ENCODE measurements around the gene PXK.

DNA sequence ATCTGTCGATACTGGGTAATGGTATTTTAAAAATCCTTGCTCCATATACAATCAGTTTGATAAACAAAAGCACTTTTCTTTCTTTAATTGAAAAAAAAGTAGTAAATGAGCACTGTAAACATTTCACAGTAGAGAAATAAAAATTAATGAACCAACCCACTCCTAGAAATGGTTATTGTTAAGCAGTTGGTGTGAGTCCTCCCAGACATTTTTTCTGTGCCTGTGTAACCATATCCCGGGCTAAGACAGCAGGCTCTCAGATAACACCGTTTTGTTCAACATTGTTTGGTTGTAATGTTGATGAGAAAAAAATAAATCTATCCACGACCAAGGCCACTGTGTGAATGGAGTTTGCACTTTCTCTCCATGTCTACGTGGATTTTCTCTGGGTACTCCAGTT lies 42.6 kb downstream of the PXK start:
- TF ChIP-seq, protein P1, sequence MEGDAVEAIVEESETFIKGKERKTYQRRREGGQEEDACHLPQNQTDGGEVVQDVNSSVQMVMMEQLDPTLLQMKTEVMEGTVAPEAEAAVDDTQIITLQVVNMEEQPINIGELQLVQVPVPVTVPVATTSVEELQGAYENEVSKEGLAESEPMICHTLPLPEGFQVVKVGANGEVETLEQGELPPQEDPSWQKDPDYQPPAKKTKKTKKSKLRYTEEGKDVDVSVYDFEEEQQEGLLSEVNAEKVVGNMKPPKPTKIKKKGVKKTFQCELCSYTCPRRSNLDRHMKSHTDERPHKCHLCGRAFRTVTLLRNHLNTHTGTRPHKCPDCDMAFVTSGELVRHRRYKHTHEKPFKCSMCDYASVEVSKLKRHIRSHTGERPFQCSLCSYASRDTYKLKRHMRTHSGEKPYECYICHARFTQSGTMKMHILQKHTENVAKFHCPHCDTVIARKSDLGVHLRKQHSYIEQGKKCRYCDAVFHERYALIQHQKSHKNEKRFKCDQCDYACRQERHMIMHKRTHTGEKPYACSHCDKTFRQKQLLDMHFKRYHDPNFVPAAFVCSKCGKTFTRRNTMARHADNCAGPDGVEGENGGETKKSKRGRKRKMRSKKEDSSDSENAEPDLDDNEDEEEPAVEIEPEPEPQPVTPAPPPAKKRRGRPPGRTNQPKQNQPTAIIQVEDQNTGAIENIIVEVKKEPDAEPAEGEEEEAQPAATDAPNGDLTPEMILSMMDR (optimal IDR thresholded peaks at IDR 0.05 in 1 of 3, IDR thresholded peaks at IDR 0.05 in 1 of 3, conservative IDR thresholded peaks at IDR 0.05 in 1 of 3; ENCODE audit: extremely low read depth in 1 of 3, insufficient read depth in 2 of 3, low read length in 3 of 3): no peak
- no peak for TF ChIP-seq EZH2 (IDR thresholded peaks at IDR 0.05; ENCODE audit: low read length)

Measured in keratinocyte (primary cell).